ENCODE data around the gene CHD1. TPM values are rescaled to one million over a fixed set of nuclear protein-coding genes. Genes with fewer than 3 reads are reported as not detected.

The CHD1 gene
- total RNA-seq, 4 donors from 2014 or later: 45.6 to 95.7 (median 53.0) TPM

DNA sequence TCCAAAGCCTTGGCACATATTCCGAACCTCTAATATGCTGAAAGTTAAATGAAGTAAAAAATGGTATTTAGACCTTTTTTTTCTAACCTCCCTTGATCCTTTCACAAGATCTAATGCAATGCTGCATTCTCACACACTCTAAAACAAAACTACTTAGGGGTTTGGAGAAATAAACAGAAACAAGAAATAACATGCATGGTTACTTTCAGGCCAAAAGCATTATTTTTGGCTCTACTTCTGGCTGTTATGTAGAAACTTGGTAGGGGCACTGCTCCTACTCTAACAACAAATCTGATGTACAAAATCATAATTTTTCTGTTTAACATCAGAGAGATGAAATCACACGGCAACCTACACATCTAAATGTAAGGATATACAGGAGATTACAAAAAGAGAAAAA is 51.2 kb downstream of the CHD1 start:
- in situ Hi-C loops (cut with MboI; ENCODE audit: low pct_ligation_motif_present in 1 of 4, low pct_unique_long_range_greater_than_20kb in 1 of 4, low sequenced_read_pairs in 3 of 4) (no loop called here), intact Hi-C loops (cut with DNase I; ENCODE audit: low total_unique reads) (no loop called here)
- DNase-seq: no peak
- no peak overlapping the region for H3K4me3 ChIP-seq
- TF ChIP-seq POLR2A (IDR thresholded peaks at IDR 0.05) (no peak), CTCF (IDR thresholded peaks at IDR 0.05) (no peak), POLR2AphosphoS5 (IDR thresholded peaks at IDR 0.05) (no peak), EP300 (IDR thresholded peaks at IDR 0.05; ENCODE audit: low read depth) (no peak)
- no peaks in the 10 kb centered on the region for H3K27me3 ChIP-seq
- H3K27ac ChIP-seq: no peak overlapping the region
- no peaks in the 10 kb centered on the region for H3K4me1 ChIP-seq
- peaks cover 0 to 96% (median 43%) of the 10 kb centered on the region in 4 donors for H3K36me3 ChIP-seq
- H3K9me3 ChIP-seq: no peaks in the 10 kb centered on the region
- WGBS, 2 donors (ENCODE audit: low coverage in 1 of 2): 93 to 100% methylated on average over 2 of the region's 2 CpGs

- intact Hi-C loops (cut with DNase I; ENCODE audit: low total_unique reads) (no loop called here), in situ Hi-C loops (cut with MboI; ENCODE audit: low pct_ligation_motif_present in 1 of 4, low pct_unique_long_range_greater_than_20kb in 1 of 4, low sequenced_read_pairs in 3 of 4) (no loop called here)
- H3K4me1 ChIP-seq: no peaks in the 10 kb centered on the region
- WGBS, 2 donors (ENCODE audit: low coverage in 1 of 2): 96 to 97% methylated on average over 3 to 4 of the region's 4 CpGs
- H3K27ac ChIP-seq: no peak overlapping the region
- no peak overlapping the region for H3K4me3 ChIP-seq
- no peaks in the 10 kb centered on the region for H3K27me3 ChIP-seq
- no peak for DNase-seq
- peaks cover 0 to 95% (median 44%) of the 10 kb centered on the region in 4 donors for H3K36me3 ChIP-seq
- no peaks in the 10 kb centered on the region for H3K9me3 ChIP-seq
- no peak for TF ChIP-seq POLR2AphosphoS5 (IDR thresholded peaks at IDR 0.05)
- TF ChIP-seq CTCF (IDR thresholded peaks at IDR 0.05): no peak
- TF ChIP-seq POLR2A (IDR thresholded peaks at IDR 0.05): no peak
- no peak for TF ChIP-seq EP300 (IDR thresholded peaks at IDR 0.05; ENCODE audit: low read depth)
Measured at GRCh38 chr5:98872674-98873073, 56.1 kb downstream of the CHD1 start.

GRCh38 chr5:98865690-98866089 is 63.1 kb downstream of the CHD1 start:
- TF ChIP-seq POLR2A (IDR thresholded peaks at IDR 0.05) (no peak), POLR2AphosphoS5 (IDR thresholded peaks at IDR 0.05) (no peak), EP300 (IDR thresholded peaks at IDR 0.05; ENCODE audit: low read depth) (no peak), CTCF (IDR thresholded peaks at IDR 0.05) (no peak)
- Histone ChIP-seq H3K4me1 (no peaks in the 10 kb centered on the region), H3K27ac (no peak overlapping the region), H3K9me3 (no peaks in the 10 kb centered on the region), H3K27me3 (no peaks in the 10 kb centered on the region), H3K4me3 (no peak overlapping the region), H3K36me3 (peaks cover 0 to 74% (median 30%) of the 10 kb centered on the region in 4 donors)
- intact Hi-C loops (cut with DNase I; ENCODE audit: low total_unique reads): no loop called here
- in situ Hi-C loops (cut with MboI; ENCODE audit: low pct_ligation_motif_present in 1 of 4, low pct_unique_long_range_greater_than_20kb in 1 of 4, low sequenced_read_pairs in 3 of 4): no loop called here
- DNase-seq: no peak
- WGBS, 2 donors (ENCODE audit: low coverage in 1 of 2): 91 to 95% methylated on average over 2 of the region's 2 CpGs

- H3K27ac ChIP-seq: no peak overlapping the region
- H3K4me3 ChIP-seq: no peak overlapping the region
- no peaks in the 10 kb centered on the region for H3K4me1 ChIP-seq
- DNase-seq: no peak
- no peaks in the 10 kb centered on the region for H3K27me3 ChIP-seq
- H3K9me3 ChIP-seq: peaks cover 4 to 7% of the 10 kb centered on the region in 2 donors
- in situ Hi-C loops (cut with MboI; ENCODE audit: low pct_ligation_motif_present in 1 of 4, low pct_unique_long_range_greater_than_20kb in 1 of 4, low sequenced_read_pairs in 3 of 4): no loop called here
- WGBS, 2 donors (ENCODE audit: low coverage in 1 of 2): 34 to 60% methylated on average over 1 of the region's 1 CpG
- TF ChIP-seq POLR2AphosphoS5 (IDR thresholded peaks at IDR 0.05): no peak
- TF ChIP-seq CTCF (IDR thresholded peaks at IDR 0.05): no peak
- no peak for TF ChIP-seq POLR2A (IDR thresholded peaks at IDR 0.05)
- no peak for TF ChIP-seq EP300 (IDR thresholded peaks at IDR 0.05; ENCODE audit: low read depth)
- intact Hi-C loops (cut with DNase I; ENCODE audit: low total_unique reads): no loop called here
- H3K36me3 ChIP-seq: no peaks in the 10 kb centered on the region
Measured at GRCh38 chr5:98847054-98847453, 81.8 kb downstream of the CHD1 start.

All from transverse colon (tissue), 4 donors.